ENCODE results near the gene ARHGAP21. TPM values are rescaled to one million over a fixed set of nuclear protein-coding genes. Genes with fewer than 3 reads are reported as not detected.

The ARHGAP21 gene
- polyA plus RNA-seq, 1 donor from 2014 or later = 138 TPM

DNA sequence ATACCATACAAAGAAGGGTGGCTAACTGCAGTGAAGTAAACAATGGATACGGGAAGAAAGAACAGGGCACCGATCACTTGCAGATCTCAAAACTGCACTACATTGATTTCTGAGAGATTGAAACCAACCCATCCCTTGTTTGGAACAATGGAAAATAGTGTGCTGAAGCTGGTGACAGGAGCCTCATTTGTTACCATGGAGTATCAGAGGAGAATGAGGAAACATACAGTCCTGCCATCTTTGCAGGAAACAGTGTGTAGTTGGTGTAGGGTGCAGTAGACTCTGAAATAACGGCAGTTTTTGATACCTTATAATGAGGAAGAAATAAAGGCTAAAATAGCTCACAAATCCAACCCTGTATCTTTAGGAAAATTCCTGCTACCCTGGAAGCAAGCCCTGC, 118.5 kb downstream of the ARHGAP21 start:
- H3K9ac ChIP-seq (ENCODE audit: low read length) = no peak overlapping the region
- no peak overlapping the region for H3K4me2 ChIP-seq (ENCODE audit: low read length)
- H3K79me2 ChIP-seq (replicated peaks; ENCODE audit: insufficient read depth, low read length) = no peaks in the 10 kb centered on the region
- no peak overlapping the region for H2AFZ ChIP-seq (ENCODE audit: low read depth, low read length)
- no peaks in the 10 kb centered on the region for H3K9me3 ChIP-seq (ENCODE audit: low read length)
- no peaks in the 10 kb centered on the region for H3K9me2 ChIP-seq (ENCODE audit: insufficient read depth, low read length)
- H4K20me1 ChIP-seq (ENCODE audit: insufficient read depth) = no peaks in the 10 kb centered on the region
- TF ChIP-seq EZH2 (IDR thresholded peaks at IDR 0.05; ENCODE audit: borderline replicate concordance, insufficient read depth, low read length, poor library complexity, severe bottlenecking) (no peak), RAD21 (conservative IDR thresholded peaks at IDR 0.05) (no peak), EP300 (conservative IDR thresholded peaks at IDR 0.05; ENCODE audit: poor library complexity, severe bottlenecking) (no peak), POLR2AphosphoS5 (IDR thresholded peaks at IDR 0.05) (no peak)
- TF ChIP-seq, protein P1, sequence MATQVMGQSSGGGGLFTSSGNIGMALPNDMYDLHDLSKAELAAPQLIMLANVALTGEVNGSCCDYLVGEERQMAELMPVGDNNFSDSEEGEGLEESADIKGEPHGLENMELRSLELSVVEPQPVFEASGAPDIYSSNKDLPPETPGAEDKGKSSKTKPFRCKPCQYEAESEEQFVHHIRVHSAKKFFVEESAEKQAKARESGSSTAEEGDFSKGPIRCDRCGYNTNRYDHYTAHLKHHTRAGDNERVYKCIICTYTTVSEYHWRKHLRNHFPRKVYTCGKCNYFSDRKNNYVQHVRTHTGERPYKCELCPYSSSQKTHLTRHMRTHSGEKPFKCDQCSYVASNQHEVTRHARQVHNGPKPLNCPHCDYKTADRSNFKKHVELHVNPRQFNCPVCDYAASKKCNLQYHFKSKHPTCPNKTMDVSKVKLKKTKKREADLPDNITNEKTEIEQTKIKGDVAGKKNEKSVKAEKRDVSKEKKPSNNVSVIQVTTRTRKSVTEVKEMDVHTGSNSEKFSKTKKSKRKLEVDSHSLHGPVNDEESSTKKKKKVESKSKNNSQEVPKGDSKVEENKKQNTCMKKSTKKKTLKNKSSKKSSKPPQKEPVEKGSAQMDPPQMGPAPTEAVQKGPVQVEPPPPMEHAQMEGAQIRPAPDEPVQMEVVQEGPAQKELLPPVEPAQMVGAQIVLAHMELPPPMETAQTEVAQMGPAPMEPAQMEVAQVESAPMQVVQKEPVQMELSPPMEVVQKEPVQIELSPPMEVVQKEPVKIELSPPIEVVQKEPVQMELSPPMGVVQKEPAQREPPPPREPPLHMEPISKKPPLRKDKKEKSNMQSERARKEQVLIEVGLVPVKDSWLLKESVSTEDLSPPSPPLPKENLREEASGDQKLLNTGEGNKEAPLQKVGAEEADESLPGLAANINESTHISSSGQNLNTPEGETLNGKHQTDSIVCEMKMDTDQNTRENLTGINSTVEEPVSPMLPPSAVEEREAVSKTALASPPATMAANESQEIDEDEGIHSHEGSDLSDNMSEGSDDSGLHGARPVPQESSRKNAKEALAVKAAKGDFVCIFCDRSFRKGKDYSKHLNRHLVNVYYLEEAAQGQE (IDR thresholded peaks at IDR 0.05; ENCODE audit: borderline replicate concordance) = no peak
- no peak overlapping the region for H3K4me3 ChIP-seq (ENCODE audit: low read length)
- peaks cover 5% of the 10 kb centered on the region for H3K36me3 ChIP-seq (ENCODE audit: insufficient read depth, low read length)
- no peaks in the 10 kb centered on the region for H3F3A ChIP-seq (ENCODE audit: insufficient read depth, low read length, poor library complexity, severe bottlenecking)
- no peaks in the 10 kb centered on the region for H3K27me3 ChIP-seq (ENCODE audit: insufficient read depth, low read depth, low read length)
- H3K27ac ChIP-seq (ENCODE audit: low read length) = no peak overlapping the region

- no peaks in the 10 kb centered on the region for H3K9me2 ChIP-seq (ENCODE audit: insufficient read depth, low read length)
- H3F3A ChIP-seq (ENCODE audit: insufficient read depth, low read length, poor library complexity, severe bottlenecking) = no peaks in the 10 kb centered on the region
- TF ChIP-seq POLR2AphosphoS5 (IDR thresholded peaks at IDR 0.05) = no peak
- no peak for TF ChIP-seq CTCF (IDR thresholded peaks at IDR 0.05; ENCODE audit: poor library complexity, severe bottlenecking)
- TF ChIP-seq, protein P1 (IDR thresholded peaks at IDR 0.05; ENCODE audit: borderline replicate concordance) = no peak
- TF ChIP-seq RAD21 (conservative IDR thresholded peaks at IDR 0.05) = no peak
- no peak for TF ChIP-seq EZH2 (IDR thresholded peaks at IDR 0.05; ENCODE audit: borderline replicate concordance, insufficient read depth, low read length, poor library complexity, severe bottlenecking)
- TF ChIP-seq EP300 (conservative IDR thresholded peaks at IDR 0.05; ENCODE audit: poor library complexity, severe bottlenecking) = no peak
- no peak for TF ChIP-seq TAF1 (IDR thresholded peaks at IDR 0.05; ENCODE audit: low read depth)
- H3K27ac ChIP-seq (ENCODE audit: low read length) = no peak overlapping the region
- no peaks in the 10 kb centered on the region for H4K20me1 ChIP-seq (ENCODE audit: insufficient read depth)
- H3K4me2 ChIP-seq (ENCODE audit: low read length) = no peak overlapping the region
- no peaks in the 10 kb centered on the region for H3K9me3 ChIP-seq (ENCODE audit: low read length)
- no peaks in the 10 kb centered on the region for H3K27me3 ChIP-seq (ENCODE audit: insufficient read depth, low read depth, low read length)
- no peak overlapping the region for H3K4me3 ChIP-seq (ENCODE audit: low read length)
- no peak overlapping the region for H3K9ac ChIP-seq (ENCODE audit: low read length)
- H2AFZ ChIP-seq (ENCODE audit: low read depth, low read length) = no peak overlapping the region
- peaks cover 10% of the 10 kb centered on the region for H3K36me3 ChIP-seq (ENCODE audit: insufficient read depth, low read length)
- H3K79me2 ChIP-seq (replicated peaks; ENCODE audit: insufficient read depth, low read length) = no peaks in the 10 kb centered on the region
Observed at GRCh38 chr10:24603333-24603732, 120.4 kb downstream of the ARHGAP21 start.

Measured in neural cell (in vitro differentiated cells).